HepG2 (cell line): Measurements from ENCODE around the gene PLEKHH1. TPM values are rescaled to one million over a fixed set of nuclear protein-coding genes. Genes with fewer than 3 reads are reported as not detected.

Experiments used
- ATAC-seq: fragments of 200-7000 bp; cut with Tn5 transposase; 3 replicates; pipeline ENCODE4 v1.9.1; 2020; ENCODE audit warnings: mild to moderate bottlenecking, moderate library complexity
- BruUV-seq: library from RNA; stranded (reverse); fragments of 400-500 nt; replicated peaks from 2 replicates; lab custom pipeline; 2021; lab: Mats Ljungman, UMichigan
- CTCF ChIA-PET: fragments of 300-600 bp; formaldehyde crosslinking; extraction: SDS; loops from one replicate; lab custom pipeline; 2021; ENCODE audit warnings: low total read pairs, inconsistent platforms, low intra/inter-chr PET ratio; lab: Yijun Ruan, JAX
- POLR2A ChIA-PET: fragments of 350-600 bp; sonication (Branson Sonifier 250); formaldehyde crosslinking; loops from one replicate; lab custom pipeline; 2020; ENCODE audit warnings: antibody characterized with exemption, inconsistent platforms; lab: Yijun Ruan, JAX
- DNase-seq: peaks from one replicate; pipeline ENCODE4 v3.0.0-alpha.2; 2015; ENCODE audit warnings: low spot score
- FAIRE-seq: peaks from 3 replicates; lab custom pipeline; 2011; peaks lifted over from hg19 to GRCh38; lab: Jason Lieb, UNC
- H2AFZ ChIP-seq: one replicate; pipeline ENCODE4 v1.6.1; 2011; ENCODE audit warnings: low read length, inconsistent platforms
- H3K27ac ChIP-seq: fragments of 300-600 bp; 3 replicates; pipeline ENCODE4 v1.8.0; 2011; ENCODE audit warnings: mixed run types, mild to moderate bottlenecking, mixed read lengths, low read length, inconsistent platforms; ENCODE audit not compliant: insufficient read depth; ENCODE audit errors: extremely low read length
- H3K27me3 ChIP-seq, 2 experiments: fragments of 200-600 bp in 1 of 2; 2 replicates in 1 of 2; 3 replicates in 1 of 2; pipeline versions ENCODE4 v1.6.0 to v1.8.0; 2011; ENCODE audit warnings: low read length in 2 of 2, mild to moderate bottlenecking in 2 of 2, moderate library complexity in 2 of 2, inconsistent platforms in 1 of 2; ENCODE audit not compliant: insufficient read depth in 2 of 2, control insufficient read depth in 1 of 2
- H3K36me3 ChIP-seq, 2 experiments: fragments of 200-600 bp in 1 of 2; replicated peaks in 1 of 2; 2 replicates in 1 of 2; 3 replicates in 1 of 2; pipeline versions ENCODE4 v1.5.1 to v1.8.0; 2011; ENCODE audit warnings: low read length in 2 of 2, inconsistent platforms in 1 of 2; ENCODE audit not compliant: insufficient read depth in 2 of 2, control insufficient read depth in 1 of 2
- H3K4me1 ChIP-seq: 2 replicates; pipeline ENCODE4 v1.5.1; 2012; ENCODE audit warnings: low read length, inconsistent platforms; ENCODE audit not compliant: insufficient read depth
- H3K4me2 ChIP-seq: 2 replicates; pipeline ENCODE4 v1.6.0; 2011; ENCODE audit warnings: low read depth, low read length, inconsistent platforms
- H3K4me3 ChIP-seq, 3 experiments: fragments of 200-600 bp in 1 of 3; sonication (generic), shearing (Covaris generic) in 1 of 3; replicated peaks in 1 of 3; 2 replicates each; pipeline ENCODE4 v1.5.1; 2011 to 2016; ENCODE audit warnings: low read length in 3 of 3, inconsistent platforms in 2 of 3, low read depth in 2 of 3, mild to moderate bottlenecking in 2 of 3, control low read depth in 1 of 3, mixed read lengths in 1 of 3; ENCODE audit not compliant: insufficient read depth in 1 of 3
- H3K79me2 ChIP-seq: one replicate; pipeline ENCODE4 v1.6.1; 2011; ENCODE audit warnings: low read length, inconsistent platforms; ENCODE audit not compliant: insufficient read depth
- H3K9ac ChIP-seq: 2 replicates; pipeline ENCODE4 v1.6.0; 2011; ENCODE audit warnings: mild to moderate bottlenecking, low read depth, low read length, inconsistent platforms; ENCODE audit not compliant: insufficient read depth
- H3K9me3 ChIP-seq: 2 replicates; pipeline ENCODE4 v1.5.1; 2012; ENCODE audit warnings: mild to moderate bottlenecking, low read length
- H4K20me1 ChIP-seq: 2 replicates; pipeline ENCODE4 v1.6.0; 2011; ENCODE audit warnings: inconsistent platforms, mild to moderate bottlenecking, low read length, moderate library complexity; ENCODE audit not compliant: insufficient read depth
- ARID5B ChIP-seq: IDR thresholded peaks from 2 replicates; pipeline ENCODE4 v1.4.0; 2020; ENCODE audit warnings: mild to moderate bottlenecking, missing genetic modification reagents
- CREM ChIP-seq, 2 experiments: sonication (generic) in 1 of 2; formaldehyde crosslinking in 1 of 2; IDR thresholded peaks; 2 replicates each; pipeline versions ENCODE4 v1.4.0 to v1.6.1; 2016 to 2020; ENCODE audit warnings: antibody characterized with exemption in 1 of 2, mild to moderate bottlenecking in 1 of 2, missing genetic modification reagents in 1 of 2
- FOXO1 ChIP-seq: sonication (generic); formaldehyde crosslinking; IDR thresholded peaks from 2 replicates; pipeline ENCODE4 v1.4.0; 2020; ENCODE audit warnings: missing genetic modification reagents
- FUBP1 ChIP-seq: sonication (generic); formaldehyde crosslinking; IDR thresholded peaks from 2 replicates; pipeline ENCODE4 v1.5.1; 2020; ENCODE audit warnings: missing genetic modification reagents, mild to moderate bottlenecking, borderline replicate concordance
- HNRNPH1 ChIP-seq: fragments of 200-400 bp; formaldehyde crosslinking; optimal IDR thresholded peaks from 2 replicates; pipeline ENCODE3; 2017; ENCODE audit warnings: mild to moderate bottlenecking, low read depth, low read length
- MYNN ChIP-seq: sonication (generic); formaldehyde crosslinking; IDR thresholded peaks from 2 replicates; pipeline ENCODE4 v1.4.0; 2020; ENCODE audit warnings: mild to moderate bottlenecking, low read depth, missing genetic modification reagents
- NCOA5 ChIP-seq: sonication (generic); formaldehyde crosslinking; IDR thresholded peaks from 2 replicates; pipeline ENCODE4 v1.4.0; 2020; ENCODE audit warnings: missing genetic modification reagents
- NR3C1 ChIP-seq: sonication (generic); formaldehyde crosslinking; IDR thresholded peaks from 2 replicates; pipeline ENCODE4 v1.4.0; 2020; ENCODE audit warnings: missing genetic modification reagents
- PHF21A ChIP-seq: sonication (generic); formaldehyde crosslinking; IDR thresholded peaks from 2 replicates; pipeline ENCODE4 v1.5.0; 2020; ENCODE audit warnings: mild to moderate bottlenecking, missing genetic modification reagents
- POLR2G ChIP-seq: fragments of 200-400 bp; formaldehyde crosslinking; IDR thresholded peaks from 2 replicates; pipeline ENCODE4 v1.6.1; 2018; ENCODE audit warnings: mild to moderate bottlenecking, low read depth, low read length, moderate library complexity
- TBX2 ChIP-seq: sonication (generic); formaldehyde crosslinking; IDR thresholded peaks from 2 replicates; pipeline ENCODE4 v1.5.0; 2020; ENCODE audit warnings: missing genetic modification reagents, mild to moderate bottlenecking, borderline replicate concordance
- TEAD3 ChIP-seq: optimal IDR thresholded peaks from 2 replicates; pipeline ENCODE3; 2016; ENCODE audit warnings: borderline replicate concordance
- ZBTB26 ChIP-seq: IDR thresholded peaks from 2 replicates; pipeline ENCODE4 v1.6.1; 2016; ENCODE audit warnings: missing compliant biosample characterization, missing genetic modification reagents, borderline replicate concordance
- ZFP1 ChIP-seq: IDR thresholded peaks from 2 replicates; pipeline ENCODE4 v1.6.1; 2016
- ZMYM4 ChIP-seq: sonication (generic); formaldehyde crosslinking; IDR thresholded peaks from 2 replicates; pipeline ENCODE4 v1.8.1; 2023; ENCODE audit warnings: mild to moderate bottlenecking, missing genetic modification reagents
- WGBS: methylation state at CpG from one replicate; pipeline ENCODE4 v1.1.6; 2017; ENCODE audit warnings: low lambda C conversion rate; 5-methylcytosine and 5-hydroxymethylcytosine counted together
- in situ Hi-C: cut with HindIII; loops from 2 replicates; pipeline ENCODE4 v1.10.0; 2017; ENCODE audit warnings: low pct_unique_long_range_greater_than_20kb; ENCODE audit not compliant: extremely low pct_ligation_motif_present
- intact Hi-C: fragments of 100-400 bp; cut with micrococcal nuclease; formaldehyde crosslinking; loops from one replicate; pipeline ENCODE4 v1.10.0; 2022; ENCODE audit not compliant: unreplicated experiment
- polyA plus RNA-seq, 8 experiments: library from polyadenylated mRNA; depleted of rRNA in 3 of 8; stranded (reverse) in 7 of 8; unstranded in 1 of 8; fragments of >200 nt; fragmentation: Illumina TruSeq in 4 of 8; extraction: Trizol in 4 of 8; gene quantifications; 2 replicates each; pipeline versions ENCODE4 v1.2.1 to v1.2.3, GENCODE V29; 2011 to 2016; ENCODE audit warnings: low read depth in 4 of 8, missing spikeins in 1 of 8, mixed read lengths in 1 of 8; ENCODE audit not compliant: insufficient read depth in 1 of 8
- total RNA-seq, 5 experiments: library from RNA; depleted of rRNA; stranded (reverse); fragments of >200 nt; fragmentation: Illumina TruSeq; extraction: Trizol; gene quantifications; 2 replicates each; pipeline ENCODE4 v1.2.3, GENCODE V29; 2016; ENCODE audit warnings: low read depth in 1 of 5

PLEKHH1 gene
- total and polyA plus RNA-seq, 2 of the 13 experiments (the other 11 are each of a cell fraction or from before 2014, with no cell fraction given), result 8.6 to 15.8 TPM

- TF ChIP-seq FUBP1 (CRISPR knock-in tag) (no peak), ZFP1 (CRISPR knock-in tag) (no peak), PHF21A (CRISPR knock-in tag) (no peak), ZMYM4 (CRISPR knock-in tag) (0 out of 2 replicates have a peak, but pooled peaks have one; percentile 43), FOXO1 (CRISPR knock-in tag) (0 out of 2 replicates have a peak, but pooled peaks have one; percentile 12), TEAD3 (peak; percentile 52), TBX2 (no peak)
Observed at GRCh38 chr14:67571275-67571990, 38.3 kb downstream of the PLEKHH1 start (continued).

GRCh38 chr14:67571991-67572323, 38.9 kb downstream of the PLEKHH1 start:
- 84% methylated on average over 6 of the region's 19 CpGs for WGBS
- TF ChIP-seq POLR2G, result no peak
- no peak for TF ChIP-seq MYNN (CRISPR knock-in tag)
- TF ChIP-seq ARID5B (CRISPR knock-in tag), result no peak
- no peak for TF ChIP-seq ZBTB26 (CRISPR knock-in tag)
- TF ChIP-seq HNRNPH1, result no peak
- TF ChIP-seq CREM (IDR thresholded peaks at IDR 0.05), result no peak
- no peak for TF ChIP-seq CREM (CRISPR knock-in tag; IDR thresholded peaks at IDR 0.05)
- no peak for TF ChIP-seq NR3C1 (CRISPR knock-in tag)
- TF ChIP-seq NCOA5 (CRISPR knock-in tag), result no peak

More at GRCh38 chr14:67571991-67572323, 38.9 kb downstream of the PLEKHH1 start:
- H3K4me2 ChIP-seq, result no peak overlapping the region
- no peak for FAIRE-seq
- intact Hi-C loops (loop anchor here (1.0 to 5.0 kb wide), 3 partner anchors 46 to 1215 kb away; no protein-coding TSS in a partner anchor), in situ Hi-C loops (no loop called here)
- no peaks in the 10 kb centered on the region for H3K9me3 ChIP-seq
- ATAC-seq, result no peak
- BruUV-seq, result no TSS peak
- no peak overlapping the region for H3K4me3 ChIP-seq
- no peak for DNase-seq
- H3K9ac ChIP-seq, result no peak overlapping the region
- H3K27me3 ChIP-seq, result no peaks in the 10 kb centered on the region
- H3K27ac ChIP-seq, result no peak overlapping the region
- no peak overlapping the region for H2AFZ ChIP-seq
- H3K36me3 ChIP-seq, result no peaks in the 10 kb centered on the region; a peak in 1 of 5 replicates
- no peaks in the 10 kb centered on the region for H3K79me2 ChIP-seq
- peaks cover 14% of the 10 kb centered on the region for H3K4me1 ChIP-seq
- no peaks in the 10 kb centered on the region for H4K20me1 ChIP-seq
- CTCF ChIA-PET, result interaction anchor here (0.8 to 2.7 kb wide), 3 partner anchors 46 to 145 kb away, joined by 5 to 25 read pairs (median 22); no protein-coding TSS in a partner anchor
- POLR2A ChIA-PET, result interaction anchor here (0.9 to 1.4 kb wide), 3 partner anchors 39 to 144 kb away, joined by 3 to 9 read pairs (median 4); partner anchors contain the start of gene PLEKHH1
